Right forelimb (tissue), 1 donor: Measurements from ENCODE around the gene DRC3.
"Not testable (repeated sequence)": the region's sequence is repeated elsewhere in the genome, so short reads cannot be mapped to it uniquely, and the experiment has no call there.

Experiments
- DNase-seq: peaks from one replicate; pipeline ENCODE4 v3.0.0-alpha.2; 2018

DRC3 gene

GRCh38 chr17:17972126-17972951, at the start of gene DRC3, which contains the start of gene TOM1L2:
Gene DRC3, plus strand, starts transcription at chr17:17972862. Its CDS starts 4,737 bp downstream, at chr17:17977599.
Gene TOM1L2, minus strand, starts transcription at chr17:17972400. Its CDS starts 87 bp downstream, at chr17:17972313.
- DNase-seq: peak; percentile 100

- DNase-seq: no peak
Measured at GRCh38 chr17:17924131-17924856, 48.4 kb upstream of the DRC3 start.

GRCh38 chr17:17924857-17925250, 47.8 kb upstream of the DRC3 start:
- DNase-seq: no peak

- DNase-seq: no peak
Measured at GRCh38 chr17:17926036-17926435, 46.6 kb upstream of the DRC3 start.

- no peak for DNase-seq
Measured at GRCh38 chr17:17926840-17927449, 45.7 kb upstream of the DRC3 start.

GRCh38 chr17:17928398-17929287, 44.0 kb upstream of the DRC3 start:
- DNase-seq: no peak

- no peak for DNase-seq
Measured at GRCh38 chr17:17929655-17930380, 42.8 kb upstream of the DRC3 start.

- DNase-seq: no peak
Measured at GRCh38 chr17:17930674-17931073, 42.0 kb upstream of the DRC3 start.

GRCh38 chr17:17931159-17931558, 41.5 kb upstream of the DRC3 start:
- no peak for DNase-seq

- DNase-seq: no peak
Measured at GRCh38 chr17:17933775-17934174, 38.9 kb upstream of the DRC3 start.

GRCh38 chr17:17934214-17934613, 38.4 kb upstream of the DRC3 start:
- DNase-seq: no peak

GRCh38 chr17:17934806-17935205, 37.9 kb upstream of the DRC3 start:
- DNase-seq: no peak

- no peak for DNase-seq
Measured at GRCh38 chr17:17935321-17936271, 37.1 kb upstream of the DRC3 start.

GRCh38 chr17:17937201-17937853, 35.3 kb upstream of the DRC3 start:
- DNase-seq: no peak

GRCh38 chr17:17937958-17938357, 34.7 kb upstream of the DRC3 start:
- DNase-seq: no peak

GRCh38 chr17:17938388-17939107, 34.1 kb upstream of the DRC3 start:
- DNase-seq: no peak

- not testable (repeated sequence) for DNase-seq
Measured at GRCh38 chr17:17939941-17940340, 32.7 kb upstream of the DRC3 start.

GRCh38 chr17:17940441-17940911, 32.2 kb upstream of the DRC3 start:
- no peak for DNase-seq

- no peak for DNase-seq
Measured at GRCh38 chr17:17941015-17941414, 31.6 kb upstream of the DRC3 start.
